GM12878 (cell line): ENCODE data around the gene FDPS. TPM values are rescaled to one million over a fixed set of nuclear protein-coding genes. Genes with fewer than 3 reads are reported as not detected.

ENCODE experiments used
- ATAC-seq: fragments of 200-7000 bp; cut with Tn5 transposase; 3 replicates; pipeline ENCODE4 v1.9.1; 2020; ENCODE audit warnings: mild to moderate bottlenecking, moderate library complexity
- BruUV-seq: library from RNA; stranded (reverse); fragments of 400-500 nt; replicated peaks from 2 replicates; lab custom pipeline; 2021; lab: Mats Ljungman, UMichigan
- CTCF ChIA-PET: fragments of 300-600 bp; sonication (Branson Sonifier 250); formaldehyde crosslinking; extraction: SDS; loops from one replicate; lab custom pipeline; 2021; ENCODE audit warnings: inconsistent platforms; lab: Yijun Ruan, JAX
- POLR2A ChIA-PET: fragments of 350-600 bp; formaldehyde crosslinking; extraction: SDS; loops from one replicate; lab custom pipeline; 2021; ENCODE audit warnings: inconsistent platforms; lab: Charles Lee
- RAD21 ChIA-PET: fragments of 300-600 bp; sonication (Branson Sonifier 250); formaldehyde crosslinking; loops from one replicate; lab custom pipeline; 2023; ENCODE audit warnings: antibody characterized with exemption; ENCODE audit not compliant: unreplicated experiment; lab: Charles Lee
- SMC1A ChIA-PET: fragments of 300-600 bp; sonication (Branson Sonifier 250); formaldehyde crosslinking; loops from one replicate; lab custom pipeline; 2023; ENCODE audit not compliant: unreplicated experiment, uncharacterized antibody; lab: Charles Lee
- DNase-seq: peaks from one replicate; pipeline ENCODE4 v3.0.0-alpha.2; 2011; ENCODE audit warnings: low read depth, low spot score
- FAIRE-seq: peaks from 3 replicates; lab custom pipeline; 2011; peaks lifted over from hg19 to GRCh38; lab: Jason Lieb, UNC
- H2AFZ ChIP-seq: 2 replicates; pipeline ENCODE4 v1.6.0; 2011; ENCODE audit warnings: low read depth, low read length, control low read depth; ENCODE audit not compliant: control insufficient read depth
- H3K27ac ChIP-seq: 2 replicates; pipeline ENCODE4 v1.5.1; 2011; ENCODE audit warnings: control low read depth; ENCODE audit not compliant: control insufficient read depth, insufficient read depth
- H3K27me3 ChIP-seq, 2 experiments: replicated peaks in 1 of 2; 2 replicates each; pipeline versions ENCODE4 v1.6.0 to v1.6.1; 2011; ENCODE audit warnings: low read length in 1 of 2; ENCODE audit not compliant: control insufficient read depth in 2 of 2, insufficient read depth in 2 of 2
- H3K36me3 ChIP-seq, 2 experiments: 2 replicates each; pipeline ENCODE4 v1.5.1; 2011; ENCODE audit warnings: low read length in 1 of 2; ENCODE audit not compliant: control insufficient read depth in 2 of 2, insufficient read depth in 2 of 2
- H3K4me1 ChIP-seq: 2 replicates; pipeline ENCODE4 v1.6.1; 2011; ENCODE audit warnings: mild to moderate bottlenecking, low read length, moderate library complexity, mixed read lengths; ENCODE audit not compliant: control insufficient read depth, insufficient read depth
- H3K4me2 ChIP-seq: 2 replicates; pipeline ENCODE4 v1.6.0; 2011; ENCODE audit warnings: control low read depth; ENCODE audit not compliant: control insufficient read depth, insufficient read depth
- H3K4me3 ChIP-seq: fragments of 200-600 bp; sonication (generic); 2 replicates; pipeline ENCODE4 v1.5.1; 2016
- H3K79me2 ChIP-seq: 2 replicates; pipeline ENCODE4 v1.6.0; 2011; ENCODE audit warnings: low read length; ENCODE audit not compliant: control insufficient read depth, insufficient read depth
- H3K9ac ChIP-seq: 2 replicates; pipeline ENCODE4 v1.8.0; 2011; ENCODE audit warnings: low read length, control low read depth, mixed read lengths; ENCODE audit not compliant: control insufficient read depth, insufficient read depth
- H3K9me3 ChIP-seq: replicated peaks from 3 replicates; pipeline ENCODE4 v1.5.1; 2011; ENCODE audit warnings: mild to moderate bottlenecking, low read length; ENCODE audit not compliant: control insufficient read depth, insufficient read depth
- H4K20me1 ChIP-seq: 2 replicates; pipeline ENCODE4 v1.6.0; 2011; ENCODE audit not compliant: control insufficient read depth, insufficient read depth
- PML ChIP-seq: IDR thresholded peaks from 2 replicates; pipeline ENCODE4 v1.6.1; 2012; ENCODE audit warnings: low read length, inconsistent platforms
- POLR2A ChIP-seq: IDR thresholded peaks from 2 replicates; pipeline ENCODE4 v1.6.1; 2011; ENCODE audit warnings: low read depth, mild to moderate bottlenecking, low read length
- RAD21 ChIP-seq: IDR thresholded peaks from 2 replicates; pipeline ENCODE4 v1.6.1; 2011; ENCODE audit warnings: mild to moderate bottlenecking, low read depth, low read length, moderate library complexity; ENCODE audit not compliant: insufficient read depth
- RUNX3 ChIP-seq: IDR thresholded peaks from 2 replicates; pipeline ENCODE4 v1.6.1; 2012; ENCODE audit warnings: low read length, inconsistent platforms
- SP1 ChIP-seq: IDR thresholded peaks from one replicate; pipeline ENCODE4 v1.6.1; 2011; ENCODE audit warnings: low read depth, low read length
- SRF ChIP-seq, 2 experiments: IDR thresholded peaks; 2 replicates each; pipeline ENCODE4 v1.6.1; 2011; ENCODE audit warnings: low read depth in 2 of 2, low read length in 2 of 2, mild to moderate bottlenecking in 1 of 2, moderate library complexity in 1 of 2
- YY1 ChIP-seq: IDR thresholded peaks from 2 replicates; pipeline ENCODE4 v1.6.1; 2011; ENCODE audit warnings: low read depth, mild to moderate bottlenecking, low read length
- ZBED1 ChIP-seq: IDR thresholded peaks from 2 replicates; pipeline ENCODE4 v1.6.1; 2016; ENCODE audit warnings: borderline replicate concordance
- ZNF622 ChIP-seq: fragments of 450-650 bp; IDR thresholded peaks from 2 replicates; pipeline ENCODE4 v1.6.1; 2017; ENCODE audit warnings: mild to moderate bottlenecking, inconsistent platforms
- ZNF687 ChIP-seq: fragments of 450-650 bp; IDR thresholded peaks from 2 replicates; pipeline ENCODE4 v1.6.1; 2017; ENCODE audit warnings: mild to moderate bottlenecking, moderate library complexity
- WGBS: methylation state at CpG from one replicate; pipeline ENCODE4 v1.1.6; 2016; ENCODE audit warnings: low lambda C conversion rate; ENCODE audit not compliant: insufficient replicate concordance, insufficient coverage; ENCODE audit errors: missing lambda C conversion rate; 5-methylcytosine and 5-hydroxymethylcytosine counted together
- in situ Hi-C: fragments of 300-500 bp; cut with MboI; formaldehyde crosslinking; loops from 9 replicates; pipeline ENCODE4 v1.14.3; 2018; ENCODE audit warnings: mixed read lengths
- intact Hi-C: fragments of 100-400 bp; cut with micrococcal nuclease; formaldehyde crosslinking; loops from one replicate; pipeline ENCODE4 v1.14.2; 2022; ENCODE audit not compliant: unreplicated experiment
- polyA plus RNA-seq, 11 experiments: library from polyadenylated mRNA; depleted of rRNA in 4 of 11; unstranded in 6 of 11; stranded (reverse) in 5 of 11; fragments of >200 nt; fragmentation: Nextera tagmentation in 4 of 11; fragmentation: Illumina TruSeq in 1 of 11; extraction: Ambion mirVana in 4 of 11; extraction: Trizol in 1 of 11; gene quantifications; 1 replicate in 1 of 11; 2 replicates in 10 of 11; pipeline versions ENCODE4 v1.2.1 to v1.2.3, GENCODE V29; 2011 to 2016; ENCODE audit warnings: inconsistent platforms in 2 of 11, missing spikeins in 2 of 11, low read depth in 1 of 11
- total RNA-seq, 4 experiments: library from RNA; depleted of rRNA in 3 of 4; stranded (reverse); fragments of >200 nt in 3 of 4; fragmentation: Illumina TruSeq in 1 of 4; extraction: Trizol in 1 of 4; gene quantifications; 2 replicates each; pipeline versions ENCODE4 v1.2.1 to v1.2.3, GENCODE V29; 2013 to 2021
- TF ChIP-seq, protein P1 (sequence below), 3 experiments: IDR thresholded peaks in 2 of 3; conservative IDR thresholded peaks in 1 of 3; 2 replicates each; pipeline ENCODE4 v1.5.1; 2011; ENCODE audit warnings: low read depth in 3 of 3, low read length in 3 of 3, mild to moderate bottlenecking in 3 of 3, control low read depth in 2 of 3, moderate library complexity in 2 of 3, inconsistent platforms in 1 of 3, mixed read lengths in 1 of 3; ENCODE audit not compliant: control insufficient read depth in 2 of 3, insufficient read depth in 1 of 3; ENCODE audit errors: extremely low read depth in 1 of 3
- TF ChIP-seq, protein P2 (sequence below): fragments of 450-650 bp; IDR thresholded peaks from 2 replicates; pipeline ENCODE4 v1.6.1; 2017; ENCODE audit warnings: antibody characterized with exemption, mild to moderate bottlenecking, moderate library complexity

The FDPS gene
- total and polyA plus RNA-seq, 10 of the 15 experiments (the other 5 are each of a cell fraction or from before 2014, with no cell fraction given): 405 to 1,156 (median 487) TPM

DNA sequence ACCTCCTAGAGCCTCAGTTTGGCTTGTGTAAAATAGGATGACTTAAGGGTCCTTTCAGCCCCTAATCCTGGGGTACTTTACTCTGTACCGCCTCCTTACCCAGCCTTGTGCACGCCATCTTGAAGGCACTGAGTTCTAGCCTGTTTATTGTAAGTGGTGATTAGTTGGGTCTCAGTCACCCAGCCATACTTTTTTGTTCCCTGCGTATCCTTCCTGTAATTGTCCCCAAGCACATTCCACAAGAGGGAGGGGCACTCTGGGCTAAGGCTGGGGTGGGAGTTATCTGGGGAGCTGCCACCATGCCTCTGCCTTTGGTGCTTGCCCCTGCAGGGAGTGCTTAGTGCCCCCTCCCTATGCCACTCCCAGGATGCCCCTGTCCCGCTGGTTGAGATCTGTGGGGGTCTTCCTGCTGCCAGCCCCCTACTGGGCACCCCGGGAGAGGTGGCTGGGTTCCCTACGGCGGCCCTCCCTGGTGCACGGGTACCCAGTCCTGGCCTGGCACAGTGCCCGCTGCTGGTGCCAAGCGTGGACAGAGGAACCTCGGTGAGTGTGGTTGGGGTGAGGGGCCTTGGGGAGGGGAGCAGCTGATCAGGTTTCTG lies 856 bp downstream of the FDPS start:
- H3K27ac ChIP-seq: peak overlapping the region; percentile 99
- ChIA-PET CTCF (interaction anchor here (1.8 to 4.5 kb wide), 2 partner anchors 13 to 58 kb away, joined by 11 to 30 read pairs; no protein-coding TSS in a partner anchor), RAD21 (interaction anchor here (2.5 kb wide), 1 partner anchor 36 kb away, joined by 12 read pairs; the partner anchor contains the start of gene CLK2), POLR2A (interaction anchor here (0.6 to 1.0 kb wide), 2 partner anchors 18 to 59 kb away, joined by 3 read pairs; no protein-coding TSS in a partner anchor), SMC1A (no interaction called here)
- H4K20me1 ChIP-seq: no peaks in the 10 kb centered on the region
- H3K4me1 ChIP-seq: peaks cover 14% of the 10 kb centered on the region
- H3K9ac ChIP-seq: peak overlapping the region; percentile 100
- H3K79me2 ChIP-seq: peaks cover 46% of the 10 kb centered on the region
- FAIRE-seq: no peak
- H3K4me3 ChIP-seq: peak overlapping the region; percentile 96
- TF ChIP-seq RAD21 (no peak), ZNF687 (0 out of 2 replicates have a peak, but pooled peaks have one; percentile 35), ZNF622 (no peak), YY1 (peak; percentile 82), SRF (IDR thresholded peaks at IDR 0.05; ENCODE audit: low read depth in 2 of 2, low read length in 2 of 2) (no peak), POLR2A (peak; percentile 60; the same call in 1 of the 2 replicates), ZBED1 (0 out of 2 replicates have a peak, but pooled peaks have one; percentile 29), SP1 (no peak), PML (0 out of 2 replicates have a peak, but pooled peaks have one; percentile 5), RUNX3 (0 out of 2 replicates have a peak, but pooled peaks have one; percentile 6)
- TF ChIP-seq, protein P1, sequence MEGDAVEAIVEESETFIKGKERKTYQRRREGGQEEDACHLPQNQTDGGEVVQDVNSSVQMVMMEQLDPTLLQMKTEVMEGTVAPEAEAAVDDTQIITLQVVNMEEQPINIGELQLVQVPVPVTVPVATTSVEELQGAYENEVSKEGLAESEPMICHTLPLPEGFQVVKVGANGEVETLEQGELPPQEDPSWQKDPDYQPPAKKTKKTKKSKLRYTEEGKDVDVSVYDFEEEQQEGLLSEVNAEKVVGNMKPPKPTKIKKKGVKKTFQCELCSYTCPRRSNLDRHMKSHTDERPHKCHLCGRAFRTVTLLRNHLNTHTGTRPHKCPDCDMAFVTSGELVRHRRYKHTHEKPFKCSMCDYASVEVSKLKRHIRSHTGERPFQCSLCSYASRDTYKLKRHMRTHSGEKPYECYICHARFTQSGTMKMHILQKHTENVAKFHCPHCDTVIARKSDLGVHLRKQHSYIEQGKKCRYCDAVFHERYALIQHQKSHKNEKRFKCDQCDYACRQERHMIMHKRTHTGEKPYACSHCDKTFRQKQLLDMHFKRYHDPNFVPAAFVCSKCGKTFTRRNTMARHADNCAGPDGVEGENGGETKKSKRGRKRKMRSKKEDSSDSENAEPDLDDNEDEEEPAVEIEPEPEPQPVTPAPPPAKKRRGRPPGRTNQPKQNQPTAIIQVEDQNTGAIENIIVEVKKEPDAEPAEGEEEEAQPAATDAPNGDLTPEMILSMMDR (IDR thresholded peaks at IDR 0.05 in 2 of 3, conservative IDR thresholded peaks at IDR 0.05 in 1 of 3; ENCODE audit: control insufficient read depth in 2 of 3, extremely low read depth in 1 of 3, insufficient read depth in 1 of 3, low read depth in 3 of 3, low read length in 3 of 3): peak in 1 of 3 experiments; percentile 7; a peak in 1 of 6 replicates
- TF ChIP-seq, protein P2, sequence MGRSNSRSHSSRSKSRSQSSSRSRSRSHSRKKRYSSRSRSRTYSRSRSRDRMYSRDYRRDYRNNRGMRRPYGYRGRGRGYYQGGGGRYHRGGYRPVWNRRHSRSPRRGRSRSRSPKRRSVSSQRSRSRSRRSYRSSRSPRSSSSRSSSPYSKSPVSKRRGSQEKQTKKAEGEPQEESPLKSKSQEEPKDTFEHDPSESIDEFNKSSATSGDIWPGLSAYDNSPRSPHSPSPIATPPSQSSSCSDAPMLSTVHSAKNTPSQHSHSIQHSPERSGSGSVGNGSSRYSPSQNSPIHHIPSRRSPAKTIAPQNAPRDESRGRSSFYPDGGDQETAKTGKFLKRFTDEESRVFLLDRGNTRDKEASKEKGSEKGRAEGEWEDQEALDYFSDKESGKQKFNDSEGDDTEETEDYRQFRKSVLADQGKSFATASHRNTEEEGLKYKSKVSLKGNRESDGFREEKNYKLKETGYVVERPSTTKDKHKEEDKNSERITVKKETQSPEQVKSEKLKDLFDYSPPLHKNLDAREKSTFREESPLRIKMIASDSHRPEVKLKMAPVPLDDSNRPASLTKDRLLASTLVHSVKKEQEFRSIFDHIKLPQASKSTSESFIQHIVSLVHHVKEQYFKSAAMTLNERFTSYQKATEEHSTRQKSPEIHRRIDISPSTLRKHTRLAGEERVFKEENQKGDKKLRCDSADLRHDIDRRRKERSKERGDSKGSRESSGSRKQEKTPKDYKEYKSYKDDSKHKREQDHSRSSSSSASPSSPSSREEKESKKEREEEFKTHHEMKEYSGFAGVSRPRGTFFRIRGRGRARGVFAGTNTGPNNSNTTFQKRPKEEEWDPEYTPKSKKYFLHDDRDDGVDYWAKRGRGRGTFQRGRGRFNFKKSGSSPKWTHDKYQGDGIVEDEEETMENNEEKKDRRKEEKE: no peak
- no peak for DNase-seq
- ATAC-seq: peak; percentile 12
- no peaks in the 10 kb centered on the region for H3K9me3 ChIP-seq
- intact Hi-C loops (loop anchor here (2.0 kb wide), 1 partner anchor 37 kb away; the partner anchor contains the start of gene CLK2), in situ Hi-C loops (no loop called here)
- BruUV-seq: no TSS peak
- WGBS: 2% methylated on average over 11 of the region's 11 CpGs
- H3K4me2 ChIP-seq: peak overlapping the region; percentile 94
- peak overlapping the region; percentile 57 for H2AFZ ChIP-seq
- no peaks in the 10 kb centered on the region for H3K27me3 ChIP-seq
- peaks cover 0 to 27% of the 10 kb centered on the region in 2 experiments for H3K36me3 ChIP-seq
